ENCODE measurements around the gene USH2A. TPM values are rescaled to one million over a fixed set of nuclear protein-coding genes. Genes with fewer than 3 reads are reported as not detected.

The USH2A gene
- total and polyA plus RNA-seq, 8 donors, result 0.03 to 0.06 (median 0.04) TPM; not detected in 2

DNA sequence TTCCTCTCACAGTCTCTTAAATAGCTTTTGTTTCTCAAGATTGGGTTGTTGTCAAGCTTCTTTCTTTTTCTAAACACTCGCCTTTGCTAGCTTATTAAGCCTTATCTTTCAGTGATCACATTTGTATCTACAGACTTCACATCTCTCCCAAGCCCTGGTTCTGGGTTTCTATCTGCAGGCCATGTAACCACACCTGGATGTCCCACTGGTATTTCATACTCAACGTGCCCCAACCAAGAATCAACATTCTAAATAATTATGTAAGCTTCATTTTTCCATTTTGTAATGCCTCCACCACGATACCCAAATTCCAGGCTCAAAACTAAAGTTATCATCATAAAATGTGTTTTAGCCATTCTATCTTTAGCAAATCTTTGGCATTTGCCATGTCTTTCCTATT lies 372.2 kb downstream of the USH2A start:
- H3K4me3 ChIP-seq, result no peak overlapping the region
- no peak for DNase-seq
- no peak for ATAC-seq
- intact Hi-C loops (cut with DNase I), result no loop called here
- no peaks in the 10 kb centered on the region for H3K27me3 ChIP-seq
- TF ChIP-seq, protein P1, sequence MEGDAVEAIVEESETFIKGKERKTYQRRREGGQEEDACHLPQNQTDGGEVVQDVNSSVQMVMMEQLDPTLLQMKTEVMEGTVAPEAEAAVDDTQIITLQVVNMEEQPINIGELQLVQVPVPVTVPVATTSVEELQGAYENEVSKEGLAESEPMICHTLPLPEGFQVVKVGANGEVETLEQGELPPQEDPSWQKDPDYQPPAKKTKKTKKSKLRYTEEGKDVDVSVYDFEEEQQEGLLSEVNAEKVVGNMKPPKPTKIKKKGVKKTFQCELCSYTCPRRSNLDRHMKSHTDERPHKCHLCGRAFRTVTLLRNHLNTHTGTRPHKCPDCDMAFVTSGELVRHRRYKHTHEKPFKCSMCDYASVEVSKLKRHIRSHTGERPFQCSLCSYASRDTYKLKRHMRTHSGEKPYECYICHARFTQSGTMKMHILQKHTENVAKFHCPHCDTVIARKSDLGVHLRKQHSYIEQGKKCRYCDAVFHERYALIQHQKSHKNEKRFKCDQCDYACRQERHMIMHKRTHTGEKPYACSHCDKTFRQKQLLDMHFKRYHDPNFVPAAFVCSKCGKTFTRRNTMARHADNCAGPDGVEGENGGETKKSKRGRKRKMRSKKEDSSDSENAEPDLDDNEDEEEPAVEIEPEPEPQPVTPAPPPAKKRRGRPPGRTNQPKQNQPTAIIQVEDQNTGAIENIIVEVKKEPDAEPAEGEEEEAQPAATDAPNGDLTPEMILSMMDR (IDR thresholded peaks at IDR 0.05), result no peak
- H3K27ac ChIP-seq, result no peak overlapping the region
- no peaks in the 10 kb centered on the region for H3K9me3 ChIP-seq
- no peaks in the 10 kb centered on the region for H3K4me1 ChIP-seq
- no peaks in the 10 kb centered on the region for H3K36me3 ChIP-seq

DNA sequence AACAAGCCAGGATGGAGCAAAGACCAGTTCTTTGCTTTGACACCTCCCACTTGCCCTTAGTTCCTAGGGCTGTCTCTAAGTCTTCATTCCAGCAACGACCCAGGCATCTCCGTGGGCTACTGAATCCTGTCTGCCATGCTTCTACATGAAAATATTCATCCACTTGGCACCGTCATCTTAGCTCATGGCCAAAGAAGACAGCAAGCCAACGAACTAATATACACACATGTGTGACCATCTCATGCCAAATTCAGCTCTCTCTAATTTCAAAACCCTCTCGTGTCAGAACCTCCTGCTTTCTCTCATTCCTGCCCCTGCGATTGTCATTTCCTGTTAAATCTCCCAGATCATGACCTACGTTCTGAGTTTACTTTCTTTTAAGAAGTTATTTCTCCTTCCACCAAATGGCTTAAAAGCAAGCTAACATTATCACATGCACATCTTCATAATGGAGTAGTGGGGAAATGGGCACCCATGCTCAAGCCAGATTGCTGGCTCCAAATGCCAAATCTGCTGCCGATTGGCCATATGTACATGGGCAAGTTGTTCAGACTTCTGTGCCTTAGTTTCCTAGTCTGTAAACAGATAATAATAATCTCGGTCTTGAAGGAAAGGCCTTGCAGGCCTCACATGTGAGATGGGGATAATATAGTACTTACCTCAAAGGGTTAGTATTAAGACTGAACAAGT lies 373.4 kb downstream of the USH2A start:
- Histone ChIP-seq H3K36me3 (no peaks in the 10 kb centered on the region), H3K9me3 (no peaks in the 10 kb centered on the region), H3K4me1 (no peaks in the 10 kb centered on the region), H3K27ac (no peak overlapping the region), H3K4me3 (no peak overlapping the region), H3K27me3 (no peaks in the 10 kb centered on the region)
- DNase-seq (no peak), ATAC-seq (no peak)
- intact Hi-C loops (cut with DNase I), result no loop called here
- TF ChIP-seq, protein P1 (IDR thresholded peaks at IDR 0.05), result no peak

DNA sequence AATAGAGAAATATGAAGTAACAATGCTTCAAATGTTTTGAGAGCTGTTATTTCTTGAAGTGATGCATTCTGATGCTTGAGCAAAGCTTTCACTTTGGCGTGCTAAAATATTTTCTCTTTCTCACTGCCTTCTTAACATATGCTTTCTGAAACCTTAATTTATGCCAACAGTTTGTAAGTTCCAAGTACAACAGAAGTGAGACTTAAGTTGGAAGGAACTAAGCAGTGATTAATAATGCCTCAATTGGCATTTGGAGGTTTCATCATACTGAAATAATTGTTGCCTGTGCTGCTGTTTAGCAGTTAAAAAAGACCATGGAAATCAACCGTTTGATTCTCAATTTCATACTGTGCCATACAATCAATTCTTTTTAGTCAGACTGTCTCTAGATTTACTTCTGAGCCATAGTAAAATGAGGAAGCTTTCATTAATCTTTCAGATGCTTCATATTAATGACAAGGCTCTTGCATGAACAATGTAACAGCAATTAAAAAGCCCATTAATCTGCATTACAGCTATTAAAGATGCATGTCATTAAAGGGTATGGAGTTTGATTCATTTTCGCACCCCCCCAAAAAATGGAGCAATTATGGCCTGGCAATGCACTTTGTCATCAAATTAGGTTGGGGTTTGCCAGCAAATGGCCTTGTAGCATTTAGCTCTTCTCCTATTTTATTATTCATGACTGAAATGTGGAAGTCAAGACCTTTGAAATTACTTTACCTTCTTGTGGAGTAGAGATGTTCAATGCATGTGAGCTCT lies 375.3 kb downstream of the USH2A start:
- Histone ChIP-seq H3K4me3 (no peak overlapping the region), H3K4me1 (no peaks in the 10 kb centered on the region), H3K27ac (no peak overlapping the region), H3K27me3 (no peaks in the 10 kb centered on the region), H3K9me3 (no peaks in the 10 kb centered on the region), H3K36me3 (no peaks in the 10 kb centered on the region)
- intact Hi-C loops (cut with DNase I), result no loop called here
- TF ChIP-seq, protein P1 (IDR thresholded peaks at IDR 0.05), result no peak
- ATAC-seq, result no peak
- DNase-seq, result no peak

DNA sequence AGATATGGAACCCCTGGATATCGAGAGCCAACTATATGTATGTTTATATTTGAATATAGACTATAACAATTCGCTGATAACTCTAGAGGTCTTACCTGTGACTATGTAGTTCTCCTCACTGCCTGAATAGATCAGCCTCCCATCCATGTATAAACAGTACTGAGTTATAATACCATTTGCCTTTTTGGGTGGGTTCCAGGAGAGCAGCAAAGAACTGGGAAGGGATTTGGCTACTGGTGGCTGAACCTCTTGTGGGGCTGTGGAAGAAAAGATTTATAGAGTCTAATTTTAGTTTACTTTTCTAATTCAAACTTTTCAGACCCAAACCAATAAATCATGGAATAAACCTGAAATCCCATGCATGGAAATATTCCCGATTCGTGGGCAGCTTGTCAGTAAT lies 376.9 kb downstream of the USH2A start:
- Histone ChIP-seq H3K9me3 (no peaks in the 10 kb centered on the region), H3K4me1 (no peaks in the 10 kb centered on the region), H3K36me3 (no peaks in the 10 kb centered on the region), H3K4me3 (no peak overlapping the region), H3K27me3 (no peaks in the 10 kb centered on the region), H3K27ac (no peak overlapping the region)
- intact Hi-C loops (cut with DNase I), result no loop called here
- ATAC-seq, result no peak
- TF ChIP-seq, protein P1 (IDR thresholded peaks at IDR 0.05), result no peak
- DNase-seq, result no peak

DNA sequence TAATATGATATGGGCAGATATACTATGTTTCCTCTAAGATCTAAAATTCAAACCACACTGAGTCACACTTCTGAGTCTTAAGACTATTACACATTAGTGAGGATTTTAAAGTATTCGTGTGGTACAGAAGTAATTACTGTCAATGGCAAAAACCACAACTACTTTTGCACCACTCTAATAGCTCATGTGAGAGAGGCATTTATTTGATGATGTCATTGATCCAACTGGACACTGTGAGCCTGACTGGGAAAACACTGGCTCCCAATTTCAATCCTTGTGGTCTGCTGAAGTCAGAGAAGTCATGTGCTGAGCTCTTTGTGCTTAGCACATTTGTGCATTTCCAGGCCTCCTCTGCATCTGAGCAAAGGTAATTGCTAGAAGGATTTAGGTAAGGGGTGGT lies 377.8 kb downstream of the USH2A start:
- intact Hi-C loops (cut with DNase I), result no loop called here
- no peak for ATAC-seq

More for the DNA sequence above, 377.8 kb downstream of the USH2A start:
- TF ChIP-seq, protein P1 (IDR thresholded peaks at IDR 0.05), result no peak
- Histone ChIP-seq H3K36me3 (no peaks in the 10 kb centered on the region), H3K4me3 (no peak overlapping the region), H3K9me3 (no peaks in the 10 kb centered on the region), H3K27me3 (no peaks in the 10 kb centered on the region), H3K4me1 (no peaks in the 10 kb centered on the region), H3K27ac (no peak overlapping the region)
- DNase-seq, result no peak

All from left lung (tissue), 10 donors.